Vagina (tissue), 2 donors: ENCODE data around the gene ZC3H12D. TPM values are rescaled to one million over a fixed set of nuclear protein-coding genes. Genes with fewer than 3 reads are reported as not detected.
"Not testable (repeated sequence)": the region's sequence is repeated elsewhere in the genome, so short reads cannot be mapped to it uniquely, and the experiment has no call there.

ENCODE experiments used
- DNase-seq, 2 donors: peaks; one replicate each; pipeline ENCODE4 v3.0.0-alpha.2; 2017; ENCODE audit errors: extremely low spot score in 2 of 2
- H3K27ac ChIP-seq: fragments of 200-600 bp; sonication (generic); one replicate; pipeline ENCODE4 v1.5.1; 2019
- H3K27me3 ChIP-seq: fragments of 200-600 bp; sonication (generic); one replicate; pipeline ENCODE4 v1.5.1; 2019
- H3K36me3 ChIP-seq, 2 donors: fragments of 200-600 bp; sonication (generic); one replicate each; pipeline ENCODE4 v1.5.1; 2017 to 2019
- H3K4me1 ChIP-seq: fragments of 200-600 bp; sonication (generic); one replicate; pipeline ENCODE4 v1.5.1; 2019
- H3K4me3 ChIP-seq, 2 donors: fragments of 200-600 bp; sonication (generic); 1 replicate in 1 of 2; 2 replicates in 1 of 2; pipeline ENCODE4 v1.5.1; 2016 to 2019
- H3K9me3 ChIP-seq: fragments of 200-600 bp; sonication (generic); one replicate; pipeline ENCODE4 v1.5.1; 2019
- CTCF ChIP-seq, 3 experiments: fragments of 450-650 bp in 2 of 3; fragments of 200-600 bp in 1 of 3; sonication (generic) in 1 of 3; IDR thresholded peaks; one replicate each; pipeline ENCODE4 v1.5.1; 2017 to 2019; ENCODE audit warnings: antibody characterized with exemption in 3 of 3, mild to moderate bottlenecking in 2 of 3, moderate library complexity in 2 of 3
- POLR2A ChIP-seq, 2 donors: fragments of 450-650 bp; IDR thresholded peaks; one replicate each; pipeline ENCODE4 v1.6.1; 2017; ENCODE audit warnings: antibody characterized with exemption in 2 of 2, mild to moderate bottlenecking in 2 of 2, moderate library complexity in 2 of 2
- POLR2AphosphoS5 ChIP-seq, 2 donors: sonication (generic); formaldehyde crosslinking; IDR thresholded peaks; one replicate each; pipeline ENCODE4 v1.9.0; 2017; ENCODE audit warnings: antibody characterized with exemption in 2 of 2, mild to moderate bottlenecking in 2 of 2, low read depth in 1 of 2; ENCODE audit not compliant: insufficient read depth in 1 of 2
- intact Hi-C: fragments of 100-400 bp; cut with DNase I; formaldehyde crosslinking; loops from one replicate; pipeline ENCODE4 v1.15.1; 2023
- total RNA-seq: library from RNA; depleted of rRNA; stranded (reverse); fragments of >200 nt; gene quantifications from one replicate; pipeline ENCODE4 v1.2.3, GENCODE V29; 2016

The ZC3H12D gene
- total RNA-seq, 1 donor from 2014 or later: 2.2 TPM

DNA sequence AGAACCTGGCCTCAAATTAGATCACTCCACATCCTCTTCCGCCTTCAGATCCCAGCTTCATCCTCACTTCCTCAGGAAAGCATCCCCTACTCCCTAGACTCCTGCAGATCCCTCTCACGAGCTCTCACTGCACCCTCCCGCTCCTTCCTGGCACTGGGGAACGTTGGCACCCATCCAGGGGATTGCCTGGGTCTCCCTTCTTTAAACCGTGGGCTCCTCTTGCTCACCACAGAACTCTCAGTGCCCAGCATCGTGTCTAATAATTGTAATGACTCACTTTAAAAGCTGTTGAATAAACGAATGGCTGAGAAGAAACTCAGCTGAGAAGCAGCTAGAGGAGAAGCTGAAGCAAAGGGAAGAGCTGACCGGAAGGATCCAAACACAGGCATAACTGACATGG lies 20.4 kb downstream of the ZC3H12D start:
- intact Hi-C loops: no loop called here
- no peak overlapping the region for H3K4me3 ChIP-seq
- no peaks in the 10 kb centered on the region for H3K36me3 ChIP-seq
- H3K27ac ChIP-seq: no peak overlapping the region
- TF ChIP-seq POLR2A (IDR thresholded peaks at IDR 0.05) (no peak), CTCF (IDR thresholded peaks at IDR 0.05) (no peak), POLR2AphosphoS5 (IDR thresholded peaks at IDR 0.05; ENCODE audit: insufficient read depth in 1 of 2, low read depth in 1 of 2) (no peak)
- no peak for DNase-seq
- no peaks in the 10 kb centered on the region for H3K4me1 ChIP-seq
- H3K9me3 ChIP-seq: no peaks in the 10 kb centered on the region
- no peaks in the 10 kb centered on the region for H3K27me3 ChIP-seq

DNA sequence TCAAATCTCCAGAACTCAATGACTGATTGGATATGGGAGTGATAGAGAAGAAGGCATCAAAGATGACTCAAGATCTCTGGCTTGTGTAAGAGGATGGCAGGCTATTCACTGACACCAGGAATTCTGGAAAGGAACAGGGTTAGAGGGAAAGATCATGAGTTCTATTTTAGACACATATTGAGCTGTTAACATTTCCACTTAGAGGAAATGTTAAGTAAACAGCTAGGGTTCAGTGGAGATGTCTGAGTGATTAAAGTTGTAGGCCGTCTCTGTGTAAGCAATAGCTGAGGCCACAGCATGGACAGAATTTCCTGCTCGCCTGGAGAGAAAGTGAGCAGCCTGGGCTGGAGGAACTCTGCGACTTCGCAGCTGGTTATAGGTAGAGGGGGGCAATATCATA lies 21.0 kb downstream of the ZC3H12D start:
- Histone ChIP-seq H3K4me1 (no peaks in the 10 kb centered on the region), H3K27ac (no peak overlapping the region), H3K27me3 (no peaks in the 10 kb centered on the region), H3K9me3 (no peaks in the 10 kb centered on the region), H3K4me3 (no peak overlapping the region), H3K36me3 (no peaks in the 10 kb centered on the region)
- intact Hi-C loops: no loop called here
- DNase-seq: no peak
- no peak for TF ChIP-seq POLR2AphosphoS5 (IDR thresholded peaks at IDR 0.05; ENCODE audit: insufficient read depth in 1 of 2, low read depth in 1 of 2)
- no peak for TF ChIP-seq POLR2A (IDR thresholded peaks at IDR 0.05)
- TF ChIP-seq CTCF (IDR thresholded peaks at IDR 0.05): no peak

DNA sequence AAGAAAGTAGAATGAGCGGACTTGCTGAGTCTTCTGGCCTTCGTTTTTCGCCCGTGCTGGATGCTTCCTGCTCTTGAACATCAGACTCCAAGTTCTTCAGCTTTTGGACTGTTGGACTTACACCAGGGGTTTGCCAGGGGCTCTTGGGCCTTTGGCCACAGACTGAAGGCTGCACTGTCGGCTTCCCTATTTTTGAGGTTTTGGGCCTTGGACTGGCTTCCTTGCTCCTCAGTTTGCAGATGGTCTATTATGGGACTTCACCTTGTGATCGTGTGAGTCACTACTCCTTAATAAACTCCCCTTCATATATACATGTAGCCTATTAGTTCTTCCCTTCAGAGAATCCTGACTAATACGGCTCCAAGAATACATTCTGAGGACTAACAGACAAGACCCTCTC lies 22.1 kb downstream of the ZC3H12D start:
- H3K27ac ChIP-seq, H3K4me1 ChIP-seq, H3K4me3 ChIP-seq, DNase-seq, H3K27me3 ChIP-seq, H3K9me3 ChIP-seq, intact Hi-C loops, H3K36me3 ChIP-seq: not testable (repeated sequence)

DNA sequence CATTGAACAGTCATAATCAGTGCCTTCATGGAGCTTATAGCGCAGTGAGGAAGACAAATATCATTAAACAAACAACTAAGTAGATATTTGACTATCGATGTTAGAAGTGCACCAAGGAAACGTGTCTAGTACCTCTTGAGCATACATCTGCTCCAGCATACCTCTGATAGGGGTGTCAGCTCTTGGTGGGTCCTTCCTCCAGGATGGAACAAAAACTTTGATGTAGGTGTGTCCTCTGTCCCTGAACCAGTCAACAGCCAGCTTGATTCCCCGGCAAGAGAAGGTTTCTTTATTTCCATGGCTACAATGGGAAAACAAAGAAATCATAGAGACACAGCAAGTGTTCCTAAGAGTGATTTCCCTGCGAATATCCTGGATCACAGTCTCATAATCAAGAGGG lies 23.1 kb downstream of the ZC3H12D start:
- no peak for DNase-seq
- no peak overlapping the region for H3K27ac ChIP-seq
- no peaks in the 10 kb centered on the region for H3K27me3 ChIP-seq
- no peaks in the 10 kb centered on the region for H3K9me3 ChIP-seq
- intact Hi-C loops: no loop called here
- no peaks in the 10 kb centered on the region for H3K4me1 ChIP-seq
- H3K36me3 ChIP-seq: no peaks in the 10 kb centered on the region
- H3K4me3 ChIP-seq: no peak overlapping the region
- no peak for TF ChIP-seq POLR2AphosphoS5 (IDR thresholded peaks at IDR 0.05; ENCODE audit: insufficient read depth in 1 of 2, low read depth in 1 of 2)
- TF ChIP-seq CTCF (IDR thresholded peaks at IDR 0.05): no peak
- no peak for TF ChIP-seq POLR2A (IDR thresholded peaks at IDR 0.05)

- H3K27me3 ChIP-seq, H3K27ac ChIP-seq, H3K4me1 ChIP-seq, intact Hi-C loops, H3K4me3 ChIP-seq, H3K36me3 ChIP-seq, DNase-seq, H3K9me3 ChIP-seq: not testable (repeated sequence)
Observed at GRCh38 chr6:149460249-149460648, 24.6 kb downstream of the ZC3H12D start.

- H3K27ac ChIP-seq: no peak overlapping the region
- H3K36me3 ChIP-seq: no peaks in the 10 kb centered on the region
- H3K4me3 ChIP-seq: no peak overlapping the region
- H3K27me3 ChIP-seq: no peaks in the 10 kb centered on the region
- TF ChIP-seq POLR2AphosphoS5 (IDR thresholded peaks at IDR 0.05; ENCODE audit: insufficient read depth in 1 of 2, low read depth in 1 of 2) (no peak), POLR2A (IDR thresholded peaks at IDR 0.05) (no peak), CTCF (IDR thresholded peaks at IDR 0.05) (no peak)
- no peaks in the 10 kb centered on the region for H3K9me3 ChIP-seq
- intact Hi-C loops: no loop called here
- no peak for DNase-seq
- peaks cover 3% of the 10 kb centered on the region for H3K4me1 ChIP-seq
Observed at GRCh38 chr6:149459761-149460160, 25.1 kb downstream of the ZC3H12D start.
